RWPE1 (cell line): Measurements from ENCODE around the gene TCF12.
"Not testable (repeated sequence)": the region's sequence is repeated elsewhere in the genome, so short reads cannot be mapped to it uniquely, and the experiment has no call there.

Experiments used
- CTCF ChIA-PET: fragments of 350-600 bp; sonication (Branson Sonifier 250); formaldehyde crosslinking; extraction: SDS; loops from one replicate; lab custom pipeline; 2021; lab: Yijun Ruan, JAX
- POLR2A ChIA-PET: fragments of 400-600 bp; formaldehyde crosslinking; extraction: SDS; loops from one replicate; lab custom pipeline; 2020; ENCODE audit warnings: antibody characterized with exemption; ENCODE audit not compliant: low non-redundant PET; lab: Yijun Ruan, JAX
- DNase-seq: peaks from one replicate; pipeline ENCODE4 v3.0.0; 2012; ENCODE audit warnings: low spot score
- H3K27ac ChIP-seq: fragments of 450-650 bp; 2 replicates; pipeline ENCODE4 v1.5.1; 2017
- TF ChIP-seq, protein P1 (sequence below): fragments of 450-650 bp; conservative IDR thresholded peaks from 2 replicates; pipeline ENCODE4 v1.5.1; 2017; ENCODE audit warnings: low read depth, mild to moderate bottlenecking

TCF12 gene

GRCh38 chr15:56948000-56948763 lies 29.7 kb downstream of the TCF12 start:
- H3K27ac ChIP-seq = no peak overlapping the region
- ChIA-PET POLR2A (no interaction called here), CTCF (interaction anchor here (0.6 kb wide), 1 partner anchor 9 kb away, joined by 3 read pairs; no protein-coding TSS in a partner anchor)
- TF ChIP-seq, protein P1, sequence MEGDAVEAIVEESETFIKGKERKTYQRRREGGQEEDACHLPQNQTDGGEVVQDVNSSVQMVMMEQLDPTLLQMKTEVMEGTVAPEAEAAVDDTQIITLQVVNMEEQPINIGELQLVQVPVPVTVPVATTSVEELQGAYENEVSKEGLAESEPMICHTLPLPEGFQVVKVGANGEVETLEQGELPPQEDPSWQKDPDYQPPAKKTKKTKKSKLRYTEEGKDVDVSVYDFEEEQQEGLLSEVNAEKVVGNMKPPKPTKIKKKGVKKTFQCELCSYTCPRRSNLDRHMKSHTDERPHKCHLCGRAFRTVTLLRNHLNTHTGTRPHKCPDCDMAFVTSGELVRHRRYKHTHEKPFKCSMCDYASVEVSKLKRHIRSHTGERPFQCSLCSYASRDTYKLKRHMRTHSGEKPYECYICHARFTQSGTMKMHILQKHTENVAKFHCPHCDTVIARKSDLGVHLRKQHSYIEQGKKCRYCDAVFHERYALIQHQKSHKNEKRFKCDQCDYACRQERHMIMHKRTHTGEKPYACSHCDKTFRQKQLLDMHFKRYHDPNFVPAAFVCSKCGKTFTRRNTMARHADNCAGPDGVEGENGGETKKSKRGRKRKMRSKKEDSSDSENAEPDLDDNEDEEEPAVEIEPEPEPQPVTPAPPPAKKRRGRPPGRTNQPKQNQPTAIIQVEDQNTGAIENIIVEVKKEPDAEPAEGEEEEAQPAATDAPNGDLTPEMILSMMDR = no peak
- no peak for DNase-seq

- TF ChIP-seq, protein P1 = no peak
- DNase-seq = no peak
- ChIA-PET POLR2A (no interaction called here), CTCF (no interaction called here)
- no peak overlapping the region for H3K27ac ChIP-seq
Measured at GRCh38 chr15:56948764-56949101, 30.3 kb downstream of the TCF12 start.

GRCh38 chr15:56950979-56951378 lies 32.5 kb downstream of the TCF12 start:
- CTCF ChIA-PET = interaction anchor here (0.6 to 0.7 kb wide), 2 partner anchors 35 to 124 kb away, joined by 3 read pairs; no protein-coding TSS in a partner anchor
- POLR2A ChIA-PET = no interaction called here
- DNase-seq = no peak
- H3K27ac ChIP-seq = no peak overlapping the region
- TF ChIP-seq, protein P1 = no peak

DNA sequence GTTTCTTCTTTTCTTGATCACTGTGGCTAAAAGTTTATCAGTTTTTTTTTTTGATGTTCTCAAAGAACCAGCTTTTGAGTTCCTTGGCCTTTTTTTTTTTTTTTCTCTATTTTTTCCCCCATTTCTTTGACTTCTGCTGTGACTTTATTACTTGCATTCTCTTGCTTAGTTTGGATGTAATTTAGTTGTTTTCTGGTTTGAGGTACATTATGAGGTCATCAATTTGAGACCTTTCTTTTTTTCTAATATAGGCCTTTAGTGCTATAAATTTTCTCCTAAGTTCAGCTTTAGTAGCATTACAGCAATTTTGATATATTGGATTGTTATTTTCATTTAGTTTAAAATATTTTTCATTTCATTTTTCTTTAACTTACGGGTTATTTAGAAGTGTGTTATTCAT lies 35.3 kb downstream of the TCF12 start:
- ChIA-PET CTCF (no interaction called here), POLR2A (interaction anchor here (0.7 kb wide), 1 partner anchor 34 kb away, joined by 15 read pairs; no protein-coding TSS in a partner anchor)

GRCh38 chr15:56955011-56955410 lies 36.6 kb downstream of the TCF12 start:
- CTCF ChIA-PET, H3K27ac ChIP-seq, DNase-seq, POLR2A ChIA-PET: not testable (repeated sequence)

More for the DNA sequence above, 35.3 kb downstream of the TCF12 start:
- DNase-seq = no peak
- TF ChIP-seq, protein P1 = no peak
- H3K27ac ChIP-seq = no peak overlapping the region

DNA sequence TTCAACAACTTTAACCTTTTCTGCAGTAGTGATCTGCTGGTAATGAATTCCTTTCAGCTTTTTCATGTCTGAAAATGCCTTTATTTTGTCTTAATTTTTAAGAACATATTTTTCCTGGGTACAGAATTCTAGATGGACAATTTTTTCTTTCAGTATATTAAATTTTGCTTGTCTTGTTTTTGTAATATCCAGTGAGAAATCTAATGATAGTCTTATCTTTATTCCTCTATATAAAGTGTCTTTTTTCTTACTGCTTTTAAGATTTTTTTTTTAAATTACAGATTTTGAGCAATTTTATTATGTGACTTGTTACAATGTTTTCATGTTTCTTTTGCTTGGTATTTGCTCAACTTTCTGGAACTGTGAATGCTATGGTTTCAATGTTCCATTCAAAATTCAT lies 38.1 kb downstream of the TCF12 start:
- no peak overlapping the region for H3K27ac ChIP-seq
- DNase-seq = no peak
- TF ChIP-seq, protein P1 = no peak
- ChIA-PET CTCF (no interaction called here), POLR2A (no interaction called here)

DNA sequence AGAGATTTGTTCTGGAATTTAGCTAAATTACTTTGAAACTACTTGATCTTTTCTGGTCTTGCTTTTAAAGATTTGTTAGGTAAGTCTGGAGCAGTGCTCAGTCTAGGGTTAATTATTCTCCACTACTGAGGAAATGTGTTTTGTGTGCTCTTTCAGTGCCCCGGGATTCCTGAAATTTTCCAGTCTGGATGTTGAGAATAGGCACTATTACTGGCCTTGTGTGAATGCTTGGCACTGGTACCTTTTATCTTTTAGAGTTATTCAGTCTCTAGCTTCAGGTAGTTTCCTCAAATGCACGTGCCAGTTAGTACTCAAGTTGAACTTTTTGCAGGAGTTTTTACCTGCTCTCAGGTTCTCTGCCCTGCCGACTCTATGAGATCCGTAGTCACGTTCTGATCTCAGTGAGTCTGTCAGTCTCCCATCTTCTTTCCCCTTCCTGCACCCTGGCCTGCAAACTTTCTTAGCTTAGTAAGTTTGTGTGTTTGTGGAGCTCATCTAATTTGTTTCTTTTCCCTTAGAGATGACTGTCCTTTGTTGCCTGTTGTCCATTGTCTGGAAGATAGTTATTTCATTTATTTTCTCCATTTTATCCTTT lies 39.5 kb downstream of the TCF12 start:
- no peak for DNase-seq
- TF ChIP-seq, protein P1 = no peak
- ChIA-PET CTCF (interaction anchor here (0.7 kb wide), 1 partner anchor 347 kb away, joined by 3 read pairs; no protein-coding TSS in a partner anchor), POLR2A (no interaction called here)
- H3K27ac ChIP-seq = no peak overlapping the region
